HG03196 (cell line): Measurements from ENCODE around the gene ATAD3B.
"Not testable (repeated sequence)": the region's sequence is repeated elsewhere in the genome, so short reads cannot be mapped to it uniquely, and the experiment has no call there.

ENCODE experiments used
- ATAC-seq: cut with Tn5 transposase; IDR thresholded peaks from one replicate; pipeline ENCODE4 v1.9.1; 2021; ENCODE audit not compliant: unreplicated experiment

Gene ATAD3B, protein sequence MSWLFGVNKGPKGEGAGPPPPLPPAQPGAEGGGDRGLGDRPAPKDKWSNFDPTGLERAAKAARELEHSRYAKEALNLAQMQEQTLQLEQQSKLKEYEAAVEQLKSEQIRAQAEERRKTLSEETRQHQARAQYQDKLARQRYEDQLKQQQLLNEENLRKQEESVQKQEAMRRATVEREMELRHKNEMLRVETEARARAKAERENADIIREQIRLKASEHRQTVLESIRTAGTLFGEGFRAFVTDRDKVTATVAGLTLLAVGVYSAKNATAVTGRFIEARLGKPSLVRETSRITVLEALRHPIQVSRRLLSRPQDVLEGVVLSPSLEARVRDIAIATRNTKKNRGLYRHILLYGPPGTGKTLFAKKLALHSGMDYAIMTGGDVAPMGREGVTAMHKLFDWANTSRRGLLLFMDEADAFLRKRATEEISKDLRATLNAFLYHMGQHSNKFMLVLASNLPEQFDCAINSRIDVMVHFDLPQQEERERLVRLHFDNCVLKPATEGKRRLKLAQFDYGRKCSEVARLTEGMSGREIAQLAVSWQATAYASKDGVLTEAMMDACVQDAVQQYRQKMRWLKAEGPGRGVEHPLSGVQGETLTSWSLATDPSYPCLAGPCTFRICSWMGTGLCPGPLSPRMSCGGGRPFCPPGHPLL

DNA sequence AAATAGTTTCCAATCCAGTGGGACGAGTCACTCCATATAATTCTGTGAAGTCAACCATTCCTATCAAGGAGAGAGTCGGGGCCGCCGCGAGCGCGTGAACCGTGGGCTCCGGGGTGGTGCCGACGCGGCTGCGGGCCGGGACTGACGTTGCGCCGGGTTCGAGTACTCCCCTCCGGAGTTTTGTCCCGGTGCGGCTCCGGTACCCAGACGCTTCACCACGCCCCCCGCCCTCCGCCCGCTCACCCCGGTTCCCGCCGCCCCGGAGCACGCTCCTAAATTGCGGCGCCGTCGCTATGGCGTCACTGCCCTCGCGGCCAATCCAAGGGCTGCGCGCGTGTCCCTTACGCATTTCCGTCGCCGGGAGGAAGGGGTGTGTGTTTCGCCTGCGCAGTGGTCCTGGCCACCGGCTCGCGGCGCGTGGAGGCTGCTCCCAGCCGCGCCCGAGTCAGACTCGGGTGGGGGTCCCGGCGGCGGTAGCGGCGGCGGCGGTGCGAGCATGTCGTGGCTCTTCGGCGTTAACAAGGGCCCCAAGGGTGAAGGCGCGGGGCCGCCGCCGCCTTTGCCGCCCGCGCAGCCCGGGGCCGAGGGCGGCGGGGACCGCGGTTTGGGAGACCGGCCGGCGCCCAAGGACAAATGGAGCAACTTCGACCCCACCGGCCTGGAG is at the start of gene ATAD3B:
TSS of gene ATAD3B (plus strand) at position 377 of the 664 bp plus-strand sequence. CDS start at position 497, 120 bp downstream.
- peak; percentile 87 for ATAC-seq

DNA sequence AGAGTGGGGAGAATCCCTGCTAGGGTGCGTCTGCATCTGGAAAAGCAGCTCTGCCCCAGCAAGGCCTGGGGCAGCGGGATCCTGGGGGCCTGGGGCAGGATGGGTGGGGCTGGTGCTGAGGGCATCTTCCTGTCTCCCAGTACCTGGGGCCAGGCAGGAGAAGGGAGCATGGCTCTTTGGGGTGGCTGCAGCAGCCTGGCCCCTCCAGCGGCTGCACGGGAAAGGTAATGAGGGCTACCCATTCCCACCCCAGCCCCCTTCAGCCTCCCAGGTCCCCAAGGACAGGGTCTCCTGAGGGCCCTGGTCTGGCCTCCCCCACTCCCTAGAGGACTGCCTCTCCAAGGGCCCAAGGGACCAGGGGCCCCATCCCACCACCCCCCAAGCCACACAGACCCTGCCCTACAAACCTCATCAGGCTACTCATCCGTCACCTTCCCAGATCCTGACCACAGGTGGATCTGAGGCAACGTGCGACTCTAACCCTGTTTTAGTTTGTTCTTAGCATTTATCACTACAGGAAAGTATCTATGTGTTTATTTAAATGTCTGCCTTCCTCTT is 49.6 kb upstream of the ATAD3B start:
- no peak for ATAC-seq

DNA sequence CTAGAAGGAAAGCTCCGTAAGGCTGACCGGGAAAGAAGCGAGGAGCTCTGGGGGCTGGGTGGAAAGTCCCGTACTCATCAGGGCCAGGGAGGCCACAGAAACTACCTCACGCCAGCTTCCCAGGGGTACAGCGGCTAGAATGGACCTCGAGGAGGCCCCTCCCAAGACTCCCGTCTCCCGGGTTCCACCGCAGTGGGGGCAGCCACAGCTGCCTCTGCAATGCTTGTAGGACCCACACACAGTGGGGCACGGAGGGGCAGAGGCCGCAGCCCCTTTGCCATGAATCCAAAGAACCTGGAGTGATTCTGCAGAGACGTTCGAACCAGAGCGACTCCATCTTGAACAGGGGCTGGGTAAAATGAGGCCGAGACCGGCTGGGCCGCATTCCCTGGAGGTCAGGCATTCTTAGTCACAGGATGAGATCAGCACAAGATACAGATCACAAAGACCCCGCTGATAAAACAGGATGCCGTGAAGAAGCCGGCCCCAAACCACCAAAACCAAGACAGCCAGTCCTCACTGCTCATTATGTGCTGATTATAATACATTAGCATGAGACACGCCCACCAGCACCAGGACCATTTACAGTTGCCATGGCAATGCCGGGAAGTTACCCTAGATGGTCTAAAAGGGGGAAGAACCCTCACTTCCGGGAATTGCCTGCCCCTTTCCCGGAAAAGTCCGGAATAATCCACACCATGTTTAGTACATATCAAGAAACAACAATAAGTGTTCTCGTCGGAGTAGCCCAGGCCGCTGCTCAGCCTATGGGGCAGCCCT is 48.9 kb upstream of the ATAD3B start:
- no peak for ATAC-seq

DNA sequence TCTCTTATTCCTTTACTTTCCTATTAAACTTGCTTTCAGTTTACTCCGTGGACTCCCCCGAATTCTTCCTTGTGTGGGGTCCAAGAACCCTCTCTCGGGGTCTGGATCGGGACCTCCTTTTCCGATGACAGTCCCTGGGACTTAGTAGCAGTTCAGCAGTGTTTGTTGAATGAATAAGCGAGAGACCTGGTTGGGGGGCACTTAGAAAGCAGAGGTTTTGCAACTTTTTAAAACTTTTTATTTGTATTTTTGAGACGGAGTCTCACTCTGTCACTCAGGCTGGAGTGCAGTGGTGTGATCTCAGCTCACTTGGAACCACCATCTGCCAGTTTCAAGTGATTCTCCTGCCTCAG is 48.3 kb upstream of the ATAD3B start:
- no peak for ATAC-seq

DNA sequence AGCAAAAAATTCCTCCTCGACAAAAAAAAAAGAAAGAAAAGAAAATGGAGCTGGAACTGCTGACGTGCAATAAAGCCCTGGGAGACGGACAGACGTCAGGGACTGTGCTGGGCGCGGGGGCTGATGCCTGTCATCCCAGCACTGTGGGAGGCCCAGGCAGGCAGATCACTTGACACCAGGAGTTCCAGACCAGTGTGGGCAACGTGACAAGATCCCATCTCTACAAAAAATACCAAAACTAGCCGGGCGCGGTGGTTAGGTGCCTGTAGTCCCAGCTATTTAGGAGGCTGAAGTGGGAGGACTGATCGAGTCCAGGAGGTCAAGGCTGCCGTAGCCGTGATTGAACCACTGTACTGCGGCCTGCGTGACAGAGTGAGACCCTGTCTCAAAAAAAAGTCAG is 46.9 kb upstream of the ATAD3B start:
- ATAC-seq, result no peak

DNA sequence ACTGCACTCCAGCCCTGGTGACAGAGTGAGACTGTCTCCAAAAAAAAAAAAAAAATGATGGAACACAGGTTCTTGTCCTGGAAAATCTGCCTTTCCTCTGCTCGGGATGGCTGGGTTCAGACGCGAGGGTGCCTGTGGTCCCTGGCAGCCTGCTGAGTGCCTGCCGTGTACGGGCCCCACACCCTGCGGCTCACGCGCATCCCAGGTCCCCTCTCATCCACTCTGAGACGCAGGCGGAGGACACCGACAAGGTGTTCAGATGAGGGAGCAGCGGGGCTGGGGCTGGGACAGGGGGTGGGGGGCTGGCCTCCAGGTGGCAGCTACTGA is 46.2 kb upstream of the ATAD3B start:
- ATAC-seq, result no peak

DNA sequence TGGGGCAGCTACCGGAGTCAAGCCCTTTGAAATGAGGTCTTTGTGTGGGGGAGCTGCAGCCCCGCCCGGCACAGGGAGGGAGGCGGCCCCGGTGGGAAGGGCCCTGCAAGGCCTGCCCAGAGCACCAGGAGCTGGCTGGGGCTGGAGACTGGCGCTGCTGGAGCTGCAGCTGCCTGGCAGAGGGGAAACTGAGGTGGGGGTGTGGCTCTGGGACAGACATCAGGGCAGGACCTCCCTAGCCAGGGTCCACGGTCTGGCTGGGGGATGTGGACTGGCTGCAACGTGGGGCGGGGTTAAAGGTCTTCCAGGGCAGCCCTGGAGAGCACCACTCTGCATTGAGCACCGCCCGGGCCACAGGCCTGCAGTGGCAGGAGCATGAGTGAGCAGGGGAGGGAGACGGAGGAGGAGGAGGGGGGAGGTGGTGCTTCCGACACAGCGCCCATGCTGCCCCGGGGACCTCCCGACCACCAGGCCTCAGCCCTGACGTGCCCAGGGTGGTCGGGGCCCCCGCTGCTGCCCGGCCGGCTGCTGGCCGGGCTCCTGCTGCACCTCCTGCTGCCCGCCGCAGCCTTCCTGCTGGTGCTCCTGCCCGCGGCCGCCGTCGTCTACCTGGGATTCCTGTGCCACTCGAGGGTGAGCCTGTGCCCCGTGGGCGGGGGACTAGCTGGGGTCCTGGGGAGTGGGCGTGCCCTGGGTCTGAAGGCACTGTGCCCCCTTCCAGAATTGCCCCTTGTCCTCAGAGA is 45.6 kb upstream of the ATAD3B start:
- no peak for ATAC-seq

DNA sequence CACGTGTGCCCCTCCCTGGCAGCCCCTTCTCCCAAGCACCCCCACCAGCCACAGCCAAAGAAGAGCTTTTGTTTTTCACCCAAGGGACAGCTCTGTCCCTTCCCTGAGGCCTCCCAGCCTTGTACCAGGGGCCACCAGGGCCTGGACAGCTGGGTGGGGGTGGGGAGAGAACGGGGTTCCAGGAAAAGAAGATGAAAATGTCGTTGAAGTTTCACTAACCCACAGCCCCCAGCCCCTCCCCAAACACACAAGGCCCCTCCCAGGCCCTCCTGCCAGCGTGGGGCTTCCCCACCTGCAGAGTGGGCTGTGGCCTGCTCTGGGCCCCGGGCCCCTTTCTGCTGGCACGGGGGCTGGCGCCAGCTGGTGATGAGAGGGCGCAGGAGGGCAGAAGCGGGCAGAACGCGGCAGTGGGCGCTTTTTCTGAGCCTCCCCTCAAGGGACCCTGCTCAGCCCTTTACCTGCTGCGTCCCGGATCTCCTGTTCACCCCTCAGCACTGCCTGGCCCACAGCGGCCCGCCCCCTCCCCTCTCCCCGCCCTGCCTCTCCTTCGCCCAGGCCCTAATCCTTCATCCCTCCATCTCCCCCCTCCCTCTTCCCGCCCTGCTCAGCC is 45.0 kb upstream of the ATAD3B start:
- ATAC-seq, result no peak

DNA sequence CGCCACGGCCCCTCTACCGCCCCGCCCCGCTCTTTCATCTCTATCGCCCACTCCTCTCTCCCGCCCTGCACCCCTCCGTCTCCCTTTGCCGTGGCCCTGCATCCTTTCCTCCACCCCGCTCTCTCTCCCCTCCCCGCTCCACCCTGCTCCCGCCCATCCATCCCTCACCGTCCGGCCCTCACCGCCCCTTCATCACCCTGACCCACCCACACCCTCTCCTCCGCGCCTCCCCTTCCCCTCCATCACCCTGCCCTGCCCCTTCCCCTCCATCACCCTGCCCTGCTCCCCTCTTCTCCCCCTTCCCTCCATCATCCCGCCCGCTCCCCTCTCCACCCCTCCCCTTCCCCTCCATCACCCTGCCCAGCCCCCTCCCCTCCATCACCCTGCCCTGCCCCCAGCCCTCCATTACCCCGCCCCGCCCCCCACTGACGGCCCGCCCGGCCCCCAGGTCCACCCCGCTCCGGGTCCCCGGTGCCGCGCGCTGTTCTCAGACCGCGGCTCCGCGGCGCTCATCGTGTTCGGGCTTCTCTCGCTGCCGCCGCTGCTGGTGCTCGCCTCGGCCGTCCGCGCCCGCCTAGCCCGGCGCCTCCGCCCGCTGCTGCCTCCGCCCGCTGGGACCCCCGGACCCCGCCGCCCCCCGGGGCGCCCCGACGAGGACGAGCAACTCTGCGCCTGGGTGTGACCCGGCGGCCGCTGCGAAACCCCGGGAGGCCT is 44.3 kb upstream of the ATAD3B start:
- no peak for ATAC-seq

DNA sequence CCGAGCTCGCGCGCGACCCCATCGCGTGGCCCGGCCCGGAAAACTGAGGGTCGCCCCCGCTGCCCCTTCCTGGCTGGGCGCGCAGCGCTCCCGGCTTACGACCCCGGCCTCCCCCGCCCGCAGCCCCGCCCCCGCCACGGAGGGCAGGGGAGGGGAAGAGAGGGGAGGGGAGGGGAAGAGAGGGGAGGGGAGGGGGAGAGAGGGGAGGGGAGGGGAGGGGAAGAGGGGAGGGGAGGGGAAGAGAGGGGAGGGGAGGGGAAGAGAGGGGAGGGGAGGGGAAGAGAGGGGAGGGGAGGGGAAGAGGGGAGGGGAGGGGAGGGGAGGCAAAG is 43.8 kb upstream of the ATAD3B start:
- no peak for ATAC-seq

DNA sequence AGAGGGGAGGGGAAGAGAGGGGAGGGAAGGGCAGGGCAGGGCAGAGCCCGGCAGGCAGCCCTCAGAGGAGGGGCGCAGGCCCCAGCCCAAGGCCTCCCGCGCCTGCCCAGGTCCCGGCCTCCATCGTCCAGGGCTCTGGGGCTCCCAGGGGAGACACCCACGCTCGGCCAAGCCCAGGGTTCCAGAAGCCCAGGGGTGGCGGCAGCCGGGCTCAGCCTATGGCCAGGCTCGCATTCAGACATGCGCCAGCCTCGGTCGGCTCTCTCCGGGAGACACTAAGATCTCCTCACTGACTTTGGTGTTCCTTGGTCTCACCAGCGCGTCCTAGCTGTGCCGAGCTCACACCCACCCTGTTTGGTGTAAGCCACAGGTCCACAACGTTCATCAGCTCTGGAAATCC is 43.4 kb upstream of the ATAD3B start:
- no peak for ATAC-seq

DNA sequence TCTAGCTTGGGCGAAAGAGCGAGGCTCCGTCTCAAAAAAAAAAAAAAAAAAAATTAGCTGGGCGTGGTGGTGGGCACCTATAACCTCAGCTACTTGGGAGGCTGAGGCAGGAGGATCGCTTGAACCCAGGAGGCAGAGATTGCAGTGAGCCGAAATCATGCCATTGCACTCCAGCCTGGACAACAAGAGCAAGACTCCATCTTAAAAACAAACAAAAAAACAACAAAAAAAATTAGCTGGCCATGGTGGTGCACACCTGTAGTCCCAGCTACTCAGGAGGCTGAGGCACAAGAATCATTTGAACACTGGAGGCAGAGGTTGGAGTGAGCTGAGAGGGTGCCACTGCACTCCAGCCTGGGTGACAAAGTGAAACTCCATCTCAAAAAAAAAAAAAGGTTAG is 42.6 kb upstream of the ATAD3B start:
- ATAC-seq, result not testable (repeated sequence)

DNA sequence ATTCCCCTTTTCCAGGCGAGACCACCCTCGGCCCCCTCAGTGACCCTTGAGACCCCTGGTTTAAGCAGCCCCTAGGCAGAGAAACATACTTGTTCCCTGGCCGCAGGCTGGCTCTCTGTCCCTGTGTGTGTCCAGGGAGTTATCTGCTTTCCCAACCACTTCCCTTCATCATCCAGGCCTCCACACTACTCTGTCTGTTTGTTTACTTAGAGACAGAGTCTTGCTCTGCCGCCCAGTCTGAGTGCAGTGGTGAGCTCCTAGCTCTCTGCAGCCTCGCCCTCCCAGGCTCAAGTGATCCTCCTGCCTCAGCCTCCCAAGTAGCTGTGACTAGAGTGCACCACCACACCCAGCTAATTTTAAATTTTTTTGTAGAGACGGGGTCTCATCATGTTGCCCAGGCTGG is 41.9 kb upstream of the ATAD3B start:
- ATAC-seq, result no peak

DNA sequence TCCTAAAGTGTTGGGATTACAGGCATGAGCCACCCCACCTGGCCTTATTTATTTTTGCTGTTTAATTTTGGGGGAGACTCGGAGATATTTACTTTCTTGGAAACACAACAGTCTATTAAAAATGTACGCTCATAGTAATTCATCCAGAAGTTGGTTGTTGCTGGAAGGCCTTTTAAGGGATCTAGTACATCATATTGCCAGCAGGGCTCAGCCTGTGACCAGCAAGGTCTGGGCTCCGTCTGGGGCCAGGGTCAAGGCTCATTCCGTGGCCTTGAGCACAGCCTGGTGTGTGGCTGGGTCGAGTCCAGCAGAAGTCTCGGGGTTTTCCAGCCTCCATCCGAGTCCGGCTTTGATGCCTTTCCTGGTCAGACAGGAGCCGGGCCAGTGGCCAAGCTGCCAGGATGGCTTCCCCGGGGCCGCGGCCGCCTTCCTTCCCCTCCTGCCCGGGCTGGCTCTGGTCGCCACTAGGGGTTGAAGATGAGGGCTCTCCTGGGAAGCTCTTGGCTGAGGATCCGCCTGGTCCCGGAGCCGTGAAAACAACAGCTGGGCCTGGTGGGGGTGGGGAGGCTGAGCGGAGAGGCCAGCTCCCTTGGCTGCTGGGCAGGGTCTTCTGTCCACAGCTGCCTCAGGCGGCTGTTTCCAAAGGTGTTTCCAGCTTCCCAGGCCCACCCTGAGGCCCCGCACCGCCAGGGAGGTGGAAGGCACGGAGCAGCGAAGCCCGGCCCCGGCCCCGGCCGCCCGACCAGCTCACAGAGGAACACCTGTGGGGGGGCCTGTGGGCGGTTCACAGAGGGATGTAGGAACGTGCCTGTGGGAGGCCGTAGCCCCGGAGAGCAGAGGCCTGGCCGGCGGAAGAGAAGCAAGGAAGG is 41.2 kb upstream of the ATAD3B start:
- ATAC-seq, result no peak

DNA sequence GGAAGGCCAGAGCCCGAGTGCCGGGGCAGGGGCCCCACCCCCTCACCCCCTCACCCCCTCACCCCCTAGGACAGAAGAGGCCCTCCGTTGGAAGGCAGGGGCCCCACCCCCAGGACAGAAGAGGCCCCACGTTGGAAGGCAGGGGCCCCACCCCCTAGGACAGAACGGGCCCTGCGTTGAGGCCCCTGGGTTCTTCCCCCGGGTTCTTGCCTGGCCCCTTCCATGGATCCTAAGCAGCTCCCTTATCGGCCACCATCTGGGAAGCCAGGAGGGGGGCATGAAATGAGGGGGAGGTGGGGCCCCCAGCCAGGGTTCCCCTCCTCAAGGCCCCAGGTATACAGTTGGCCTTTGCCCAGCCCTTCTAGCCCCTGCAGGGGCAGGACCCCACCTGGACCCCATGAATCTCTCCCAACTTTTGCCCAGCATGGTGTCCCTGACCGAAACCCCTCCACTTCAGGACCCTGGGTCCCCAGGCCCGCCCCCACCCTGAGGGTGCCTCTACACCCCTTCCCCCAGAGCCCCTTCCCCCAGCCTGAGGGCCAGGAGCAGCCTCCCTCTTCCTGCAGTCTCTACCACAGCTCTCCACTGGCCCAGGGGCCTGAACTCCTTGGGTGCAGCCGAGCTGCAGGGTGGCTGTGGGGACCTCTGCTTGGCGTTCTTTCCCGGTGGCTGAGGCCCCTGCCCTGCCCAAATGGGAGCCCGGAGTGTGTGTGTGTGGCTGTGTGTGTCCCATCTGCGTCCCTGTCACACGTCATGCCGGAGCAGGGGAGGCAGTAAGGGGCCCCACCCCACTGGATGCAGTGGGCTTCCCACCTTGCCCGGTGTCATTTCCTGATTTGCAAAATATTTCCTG is 40.3 kb upstream of the ATAD3B start:
- ATAC-seq, result no peak

DNA sequence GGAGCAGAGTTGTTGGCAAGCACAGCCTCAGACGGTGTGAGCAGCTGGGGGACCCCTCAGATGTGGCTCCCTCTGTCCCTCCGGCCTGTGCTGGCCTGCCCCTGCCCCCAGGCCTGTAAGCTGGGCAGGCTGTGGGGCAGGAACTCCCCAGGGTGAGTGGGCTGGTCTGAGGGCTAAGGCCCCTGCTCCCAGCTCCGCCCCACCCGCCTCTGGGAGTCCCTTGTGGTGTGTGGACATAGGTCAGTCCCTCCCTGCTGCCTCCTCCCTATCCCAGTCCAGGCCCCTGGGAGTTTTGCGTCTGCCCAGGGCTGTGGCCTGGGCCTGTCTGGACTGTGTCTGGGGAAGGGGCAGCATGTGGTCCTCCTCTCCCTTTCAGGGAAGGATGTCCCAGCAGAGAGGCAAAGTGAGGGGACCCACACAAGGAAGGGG is 39.7 kb upstream of the ATAD3B start:
- no peak for ATAC-seq

DNA sequence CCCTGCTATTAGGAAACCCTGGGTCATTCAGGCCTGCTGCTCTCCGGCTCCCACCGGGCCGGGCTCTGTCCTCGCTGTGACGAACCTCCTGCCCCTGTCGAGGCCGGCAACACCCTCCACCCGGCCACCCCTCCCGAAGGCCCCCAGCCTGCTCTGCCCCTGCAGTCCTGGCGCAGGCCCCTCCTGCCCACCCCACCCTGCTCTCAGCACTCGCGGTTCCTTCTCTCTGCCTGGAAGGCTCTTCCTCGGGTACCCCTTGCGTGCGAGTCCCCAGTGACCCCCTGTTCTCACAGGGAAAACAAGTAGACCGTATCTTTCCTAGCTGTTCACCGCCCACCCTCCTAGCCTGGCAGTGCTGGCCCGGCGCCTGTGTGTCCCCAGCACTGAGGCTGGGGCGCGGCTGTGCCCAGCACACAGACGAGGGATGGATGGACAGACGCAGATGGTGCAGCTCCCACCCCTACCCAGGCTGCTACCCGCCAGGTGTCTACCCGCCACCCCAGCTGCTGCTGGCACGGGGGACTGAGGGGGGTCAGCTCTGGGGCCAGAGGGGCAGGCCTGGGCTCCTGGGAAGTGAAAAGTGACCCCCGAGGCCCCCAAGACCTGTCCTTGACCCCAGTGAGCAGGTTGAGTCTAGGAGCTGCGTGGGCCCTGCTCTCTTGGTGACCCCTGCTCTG is 39.2 kb upstream of the ATAD3B start:
- no peak for ATAC-seq
